Measurements from ENCODE around the gene MYLK. TPM values are rescaled to one million over a fixed set of nuclear protein-coding genes. Genes with fewer than 3 reads are reported as not detected.

Gene MYLK
- total RNA-seq, 4 donors from 2014 or later: 32.0 to 81.2 (median 61.5) TPM

DNA sequence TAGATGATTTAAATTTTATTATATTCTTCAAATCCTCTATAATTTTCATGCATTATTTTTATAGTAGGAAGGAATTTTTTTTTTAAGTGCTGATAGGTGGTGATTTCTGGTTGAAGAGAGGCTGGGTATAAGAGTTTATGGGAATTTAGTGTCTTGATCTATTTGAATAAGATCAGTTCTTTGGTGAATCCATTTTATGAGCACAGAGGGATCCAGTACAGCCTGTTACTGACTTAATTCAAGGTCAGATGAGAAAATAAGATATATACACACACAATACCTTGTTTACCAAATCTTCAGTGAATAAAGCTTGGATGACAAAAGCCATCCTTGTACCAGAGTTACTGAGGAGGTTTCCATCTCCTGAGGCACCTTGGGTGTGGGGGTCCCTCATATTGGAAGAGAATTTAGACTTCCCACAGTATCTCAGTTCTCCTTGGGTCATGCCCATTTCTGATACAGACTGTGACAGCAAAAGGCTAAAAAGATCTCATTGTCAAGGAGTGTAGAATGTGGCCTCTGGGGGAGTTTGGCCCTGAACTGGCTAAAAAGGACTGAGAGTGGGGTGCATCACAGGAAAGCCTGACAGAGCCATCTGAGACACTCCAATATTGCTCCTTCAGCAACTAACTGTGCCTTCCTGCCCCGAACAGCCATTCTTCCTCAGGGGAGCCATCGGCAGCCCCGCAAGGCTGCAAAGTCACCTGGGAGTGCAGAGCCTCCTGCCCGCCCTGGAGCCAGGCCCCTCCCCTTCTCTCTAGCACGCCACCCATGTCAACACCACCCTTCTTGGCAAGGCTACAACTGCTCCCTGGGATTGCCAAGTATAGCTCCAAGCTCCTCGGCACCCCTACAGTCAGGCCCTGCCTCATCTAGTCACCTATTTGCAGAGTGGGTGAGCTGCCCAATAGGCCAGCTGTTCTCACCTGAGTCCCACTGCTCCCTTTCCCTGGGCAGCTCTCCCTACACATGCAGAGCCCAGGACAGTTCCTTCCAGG lies 256.2 kb downstream of the MYLK start:
- H3K36me3 ChIP-seq: peaks cover 0 to 29% (median 0%) of the 10 kb centered on the region in 3 donors
- no peak overlapping the region for H3K4me3 ChIP-seq
- no peaks in the 10 kb centered on the region for H3K27me3 ChIP-seq
- peaks cover 0 to 12% (median 0%) of the 10 kb centered on the region in 4 donors for H3K4me1 ChIP-seq
- no peak for DNase-seq (ENCODE audit: low spot score in 2 of 2)
- WGBS, 2 donors: 75 to 84% methylated on average over 6 of the region's 6 CpGs
- H3K9me3 ChIP-seq: no peaks in the 10 kb centered on the region
- no peak overlapping the region for H3K27ac ChIP-seq
- TF ChIP-seq, protein P1, sequence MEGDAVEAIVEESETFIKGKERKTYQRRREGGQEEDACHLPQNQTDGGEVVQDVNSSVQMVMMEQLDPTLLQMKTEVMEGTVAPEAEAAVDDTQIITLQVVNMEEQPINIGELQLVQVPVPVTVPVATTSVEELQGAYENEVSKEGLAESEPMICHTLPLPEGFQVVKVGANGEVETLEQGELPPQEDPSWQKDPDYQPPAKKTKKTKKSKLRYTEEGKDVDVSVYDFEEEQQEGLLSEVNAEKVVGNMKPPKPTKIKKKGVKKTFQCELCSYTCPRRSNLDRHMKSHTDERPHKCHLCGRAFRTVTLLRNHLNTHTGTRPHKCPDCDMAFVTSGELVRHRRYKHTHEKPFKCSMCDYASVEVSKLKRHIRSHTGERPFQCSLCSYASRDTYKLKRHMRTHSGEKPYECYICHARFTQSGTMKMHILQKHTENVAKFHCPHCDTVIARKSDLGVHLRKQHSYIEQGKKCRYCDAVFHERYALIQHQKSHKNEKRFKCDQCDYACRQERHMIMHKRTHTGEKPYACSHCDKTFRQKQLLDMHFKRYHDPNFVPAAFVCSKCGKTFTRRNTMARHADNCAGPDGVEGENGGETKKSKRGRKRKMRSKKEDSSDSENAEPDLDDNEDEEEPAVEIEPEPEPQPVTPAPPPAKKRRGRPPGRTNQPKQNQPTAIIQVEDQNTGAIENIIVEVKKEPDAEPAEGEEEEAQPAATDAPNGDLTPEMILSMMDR (IDR thresholded peaks at IDR 0.05): no peak
- TF ChIP-seq POLR2A (IDR thresholded peaks at IDR 0.05) (no peak), EP300 (IDR thresholded peaks at IDR 0.05) (no peak)

DNA sequence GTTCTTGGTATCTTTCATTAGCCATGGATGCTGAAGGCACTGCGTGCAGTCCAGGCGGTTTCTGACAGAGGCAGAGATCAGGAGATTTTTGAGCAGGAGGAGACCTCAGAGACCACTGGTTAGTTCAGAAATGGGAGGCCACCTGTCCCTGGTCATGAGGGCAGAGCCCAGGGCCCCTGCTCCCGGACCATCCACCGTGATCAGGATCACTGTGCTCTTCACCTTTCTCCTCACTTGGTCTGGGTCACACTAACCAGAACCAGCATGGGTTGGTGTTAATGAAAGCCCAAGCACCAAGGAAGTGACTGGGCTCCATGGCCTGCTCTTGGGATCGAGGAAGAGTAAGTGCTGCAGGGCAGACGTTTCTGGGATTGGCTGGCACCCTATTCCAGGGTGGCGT lies 257.3 kb downstream of the MYLK start:
- Histone ChIP-seq H3K36me3 (peaks cover 0 to 24% (median 0%) of the 10 kb centered on the region in 3 donors), H3K9me3 (no peaks in the 10 kb centered on the region), H3K4me3 (no peak overlapping the region), H3K27ac (no peak overlapping the region), H3K27me3 (no peaks in the 10 kb centered on the region), H3K4me1 (peaks cover 0 to 2% (median 0%) of the 10 kb centered on the region in 4 donors)
- DNase-seq (ENCODE audit: low spot score in 2 of 2): no peak
- whole genome bisulfite sequencing, 2 donors: 93 to 95% methylated on average over 7 of the region's 7 CpGs
- TF ChIP-seq, protein P1 (IDR thresholded peaks at IDR 0.05): no peak
- no peak for TF ChIP-seq POLR2A (IDR thresholded peaks at IDR 0.05)
- no peak for TF ChIP-seq EP300 (IDR thresholded peaks at IDR 0.05)

DNA sequence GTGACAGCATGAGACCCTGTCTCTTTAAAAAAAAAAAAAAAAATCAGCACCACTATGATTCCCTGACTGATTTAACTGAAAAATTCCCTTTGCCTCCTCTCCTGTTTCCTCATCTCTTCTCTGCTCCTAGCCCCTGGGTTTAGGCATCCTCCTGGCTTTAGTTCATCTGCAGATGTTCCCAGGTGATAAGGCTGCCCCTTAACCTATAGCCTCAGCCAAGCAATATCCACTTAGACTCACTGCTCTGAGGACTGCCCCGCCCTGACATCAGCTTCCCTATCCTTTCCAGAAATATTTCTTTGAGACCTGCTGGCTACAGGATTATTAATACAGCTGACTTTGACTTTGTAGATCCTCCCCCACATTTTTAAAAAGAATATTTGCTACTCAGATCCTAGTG lies 259.8 kb downstream of the MYLK start:
- Histone ChIP-seq H3K4me3 (no peak overlapping the region), H3K9me3 (no peaks in the 10 kb centered on the region), H3K36me3 (peaks cover 0 to 4% (median 0%) of the 10 kb centered on the region in 3 donors), H3K27me3 (no peaks in the 10 kb centered on the region), H3K27ac (no peak overlapping the region), H3K4me1 (peaks cover 0 to 20% (median 7%) of the 10 kb centered on the region in 4 donors)
- DNase-seq (ENCODE audit: low spot score in 2 of 2): no peak
- TF ChIP-seq POLR2A (IDR thresholded peaks at IDR 0.05): no peak
- TF ChIP-seq EP300 (IDR thresholded peaks at IDR 0.05): no peak
- TF ChIP-seq, protein P1 (IDR thresholded peaks at IDR 0.05): no peak
- 89 to 96% methylated on average over 1 of the region's 1 CpG for WGBS, 2 donors

DNA sequence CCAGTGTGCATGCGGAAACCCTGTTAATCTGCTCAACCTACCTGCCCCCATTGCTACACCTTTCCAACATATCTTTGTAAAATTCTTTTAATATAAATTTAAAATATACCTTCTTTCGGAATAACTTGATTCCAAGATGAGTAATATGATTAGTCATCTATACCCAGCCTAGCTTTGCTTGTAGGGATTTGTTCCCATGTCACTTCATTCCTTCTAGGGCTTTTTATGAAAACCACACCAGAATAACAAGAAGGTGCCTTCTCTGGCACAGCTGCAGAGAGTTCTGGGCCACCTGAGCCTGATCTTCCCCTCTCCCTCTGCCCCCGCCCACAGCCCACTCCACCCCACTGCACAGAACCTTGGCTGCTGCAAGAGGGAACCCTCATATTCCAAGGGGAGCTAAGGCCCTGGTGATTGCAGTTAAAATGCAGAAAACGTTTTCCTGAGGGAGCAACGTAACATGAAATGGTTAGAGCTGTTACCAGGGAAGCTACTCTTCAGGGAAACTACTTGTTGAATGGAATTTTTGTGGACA lies 260.7 kb downstream of the MYLK start:
- Histone ChIP-seq H3K9me3 (no peaks in the 10 kb centered on the region), H3K36me3 (peaks cover 0 to 4% (median 0%) of the 10 kb centered on the region in 3 donors), H3K4me1 (peaks cover 0 to 29% (median 16%) of the 10 kb centered on the region in 4 donors), H3K27ac (no peak overlapping the region), H3K27me3 (no peaks in the 10 kb centered on the region), H3K4me3 (no peak overlapping the region)
- TF ChIP-seq EP300 (IDR thresholded peaks at IDR 0.05): no peak
- TF ChIP-seq POLR2A (IDR thresholded peaks at IDR 0.05): no peak
- TF ChIP-seq, protein P1 (IDR thresholded peaks at IDR 0.05): no peak
- DNase-seq (ENCODE audit: low spot score in 2 of 2): no peak
- 90 to 91% methylated on average over 5 of the region's 5 CpGs for WGBS, 2 donors

DNA sequence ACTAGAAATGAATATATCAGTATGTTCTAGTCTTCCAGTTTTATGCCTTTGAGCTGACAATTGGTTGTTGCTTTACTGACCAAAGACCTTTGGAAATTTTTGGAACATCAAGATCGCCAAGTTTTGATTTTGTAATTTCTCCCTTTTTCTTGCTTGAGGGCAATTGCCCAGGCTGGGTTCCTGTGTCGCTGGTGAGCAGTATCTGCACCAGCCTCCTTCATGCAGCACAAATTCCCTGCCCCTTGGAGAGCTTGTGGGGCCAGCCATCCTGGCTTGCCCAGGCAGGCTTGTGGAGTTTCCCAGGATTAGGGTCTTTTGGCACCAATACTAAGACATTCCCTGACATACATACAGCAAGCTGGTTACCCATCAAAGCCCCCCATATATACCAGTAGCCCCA lies 261.4 kb downstream of the MYLK start:
- Histone ChIP-seq H3K9me3 (no peaks in the 10 kb centered on the region), H3K27me3 (no peaks in the 10 kb centered on the region), H3K36me3 (no peaks in the 10 kb centered on the region), H3K4me3 (no peak overlapping the region), H3K4me1 (peaks cover 0 to 36% (median 22%) of the 10 kb centered on the region in 4 donors), H3K27ac (no peak overlapping the region)
- DNase-seq (ENCODE audit: low spot score in 2 of 2): no peak
- no peak for TF ChIP-seq EP300 (IDR thresholded peaks at IDR 0.05)
- TF ChIP-seq, protein P1 (IDR thresholded peaks at IDR 0.05): no peak
- no peak for TF ChIP-seq POLR2A (IDR thresholded peaks at IDR 0.05)
- WGBS, 2 donors: 83 to 91% methylated on average over 2 of the region's 2 CpGs

All from tibial nerve (tissue), 4 donors.